Liver (tissue), 9 donors: ENCODE measurements around the gene UBE2L3. TPM values are rescaled to one million over a fixed set of nuclear protein-coding genes. Genes with fewer than 3 reads are reported as not detected.
"Not testable (repeated sequence)": the region's sequence is repeated elsewhere in the genome, so short reads cannot be mapped to it uniquely, and the experiment has no call there.

ENCODE experiments used
- DNase-seq: peaks from one replicate; pipeline ENCODE4 v3.0.0-alpha.2; 2017; ENCODE audit warnings: low spot score
- H3K27ac ChIP-seq, 2 donors: one replicate each; pipeline ENCODE4 v1.7.0; 2013; ENCODE audit warnings: inconsistent platforms in 2 of 2, low read length in 2 of 2, control low read depth in 1 of 2, low read depth in 1 of 2, mild to moderate bottlenecking in 1 of 2
- H3K27me3 ChIP-seq, 4 donors: one replicate each; pipeline versions ENCODE4 v1.6.1 to v1.7.0; 2013; ENCODE audit warnings: low read length in 3 of 4, inconsistent platforms in 1 of 4, mild to moderate bottlenecking in 1 of 4, moderate library complexity in 1 of 4; ENCODE audit not compliant: control insufficient read depth in 4 of 4, insufficient read depth in 4 of 4
- H3K36me3 ChIP-seq, 4 donors: one replicate each; pipeline versions ENCODE4 v1.6.1 to v1.7.0; 2013; ENCODE audit warnings: low read length in 3 of 4, mild to moderate bottlenecking in 3 of 4, low read depth in 1 of 4, moderate library complexity in 1 of 4; ENCODE audit not compliant: control insufficient read depth in 4 of 4, insufficient read depth in 3 of 4
- H3K4me1 ChIP-seq, 4 donors: one replicate each; pipeline versions ENCODE4 v1.6.1 to v1.7.0; 2013; ENCODE audit warnings: low read length in 3 of 4, mild to moderate bottlenecking in 3 of 4, moderate library complexity in 1 of 4; ENCODE audit not compliant: control insufficient read depth in 4 of 4, insufficient read depth in 4 of 4
- H3K4me3 ChIP-seq, 3 donors: one replicate each; pipeline versions ENCODE4 v1.6.1 to v1.7.0; 2013; ENCODE audit warnings: low read length in 3 of 3, control low read depth in 1 of 3, low read depth in 1 of 3, mild to moderate bottlenecking in 1 of 3
- H3K9ac ChIP-seq, 2 donors: one replicate each; pipeline ENCODE4 v1.7.0; 2013; ENCODE audit warnings: low read length in 2 of 2, mild to moderate bottlenecking in 2 of 2, moderate library complexity in 2 of 2, control low read depth in 1 of 2, low read depth in 1 of 2
- H3K9me3 ChIP-seq, 4 donors: one replicate each; pipeline versions ENCODE4 v1.6.1 to v1.7.0; 2013; ENCODE audit warnings: low read length in 3 of 4; ENCODE audit not compliant: control insufficient read depth in 4 of 4
- CTCF ChIP-seq: fragments of 150-350 bp; IDR thresholded peaks from 2 replicates; pipeline ENCODE4 v1.5.1; 2017; ENCODE audit warnings: improper control_type of control experiment, low read depth, low read length; ENCODE audit not compliant: missing input control
- EGR1 ChIP-seq, 2 donors: IDR thresholded peaks; 2 replicates each; pipeline ENCODE4 v1.6.1; 2016 to 2018; ENCODE audit warnings: antibody characterized with exemption in 2 of 2, low read depth in 2 of 2
- HNF4A ChIP-seq, 2 donors: conservative IDR thresholded peaks; 2 replicates each; pipeline ENCODE4 v1.6.1; 2016; ENCODE audit warnings: antibody characterized with exemption in 2 of 2, mild to moderate bottlenecking in 2 of 2
- HNF4G ChIP-seq: IDR thresholded peaks from 2 replicates; pipeline ENCODE4 v1.6.1; 2016; ENCODE audit warnings: antibody characterized with exemption
- JUND ChIP-seq, 2 donors: IDR thresholded peaks; 2 replicates each; pipeline ENCODE4 v1.6.1; 2016; ENCODE audit warnings: antibody characterized with exemption in 2 of 2
- NR2F2 ChIP-seq: IDR thresholded peaks from 2 replicates; pipeline ENCODE4 v1.6.1; 2016; ENCODE audit warnings: antibody characterized with exemption
- RAD21 ChIP-seq, 2 donors: IDR thresholded peaks; 2 replicates each; pipeline ENCODE4 v1.6.1; 2016; ENCODE audit warnings: antibody characterized with exemption in 2 of 2, mild to moderate bottlenecking in 2 of 2
- RXRA ChIP-seq, 2 donors: IDR thresholded peaks; 2 replicates each; pipeline ENCODE4 v1.6.1; 2017 to 2018; ENCODE audit warnings: antibody characterized with exemption in 2 of 2, mild to moderate bottlenecking in 1 of 2
- SP1 ChIP-seq: IDR thresholded peaks from 2 replicates; pipeline ENCODE4 v1.6.1; 2018; ENCODE audit warnings: antibody characterized with exemption, mild to moderate bottlenecking
- YY1 ChIP-seq: IDR thresholded peaks from 2 replicates; pipeline ENCODE4 v1.6.1; 2016; ENCODE audit warnings: antibody characterized with exemption, mild to moderate bottlenecking
- ZBTB33 ChIP-seq: IDR thresholded peaks from 2 replicates; pipeline ENCODE4 v1.6.1; 2016; ENCODE audit warnings: antibody characterized with exemption
- WGBS: extraction: QIAGEN DNeasy Blood & Tissue Kit; methylation state at CpG from one replicate; pipeline ENCODE4 v1.1.7; 2013; 5-methylcytosine and 5-hydroxymethylcytosine counted together
- polyA plus RNA-seq, 2 donors: library from polyadenylated mRNA; stranded (reverse) in 1 of 2; unstranded in 1 of 2; fragments of 200-250 nt in 1 of 2; fragments of >200 nt in 1 of 2; fragmentation: Nextera tagmentation in 1 of 2; extraction: Ambion mirVana in 1 of 2; gene quantifications; one replicate each; pipeline versions ENCODE4 v1.2.1 to v1.2.3, GENCODE V29; 2013 to 2015
- total RNA-seq, 2 donors: library from RNA; depleted of rRNA; stranded (reverse); fragments of >200 nt; gene quantifications; one replicate each; pipeline ENCODE4 v1.2.3, GENCODE V29; 2014
- TF ChIP-seq, protein P1 (sequence below): IDR thresholded peaks from 2 replicates; pipeline ENCODE4 v1.6.1; 2016; ENCODE audit warnings: antibody characterized with exemption, mild to moderate bottlenecking
- TF ChIP-seq, protein P2 (sequence below): IDR thresholded peaks from 2 replicates; pipeline ENCODE4 v1.6.1; 2016; ENCODE audit warnings: antibody characterized with exemption
- TF ChIP-seq, protein P3 (sequence below): IDR thresholded peaks from 2 replicates; pipeline ENCODE4 v1.6.1; 2016; ENCODE audit warnings: antibody characterized with exemption
- donor health status: healthy.
- donor health status: healthy.
- donor health status: healthy.
- donor health status: healthy.
- donor health status: healthy.

The UBE2L3 gene
- total and polyA plus RNA-seq, 4 donors: 14.3 to 33.4 (median 19.8) TPM

DNA sequence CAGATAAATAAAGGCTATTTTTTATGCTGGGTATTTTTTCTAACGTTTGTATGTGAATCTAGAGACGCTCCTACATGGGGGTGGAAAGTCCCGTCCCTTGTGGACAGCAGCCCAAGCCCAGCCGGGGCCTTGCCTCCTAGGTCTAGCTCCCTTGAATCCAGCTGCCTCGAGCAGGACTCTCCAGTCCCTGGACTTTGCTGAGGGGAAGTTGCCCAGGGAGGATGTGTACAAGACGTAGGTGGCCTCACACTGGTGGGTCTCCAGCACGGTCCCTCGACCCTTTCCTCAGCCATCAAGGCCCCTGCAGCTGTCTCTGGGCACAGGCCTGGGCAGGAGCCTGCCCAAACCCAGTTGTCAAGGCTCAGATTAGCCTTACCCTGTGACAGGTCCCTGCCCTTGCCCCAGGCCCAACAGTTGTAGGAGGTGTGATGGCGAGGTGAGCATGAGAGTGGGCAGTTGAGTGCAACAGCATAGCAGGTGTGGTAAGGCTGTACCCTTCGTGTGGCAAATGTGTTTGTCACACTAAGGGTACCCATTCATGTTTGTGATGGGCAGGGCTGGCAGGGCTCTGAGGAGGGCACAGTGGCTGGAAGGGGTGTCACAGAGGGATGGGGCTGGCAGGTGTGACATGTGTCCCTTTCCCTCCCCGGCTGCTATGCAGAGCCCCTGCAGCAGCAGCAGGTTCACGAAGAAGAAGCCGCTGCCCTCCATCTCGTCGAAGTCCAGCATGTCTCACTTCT, 68.4 kb downstream of the UBE2L3 start:
- Histone ChIP-seq H3K36me3 (no peaks in the 10 kb centered on the region), H3K4me3 (no peak overlapping the region), H3K9ac (no peak overlapping the region), H3K4me1 (peaks cover 0 to 3% (median 3%) of the 10 kb centered on the region in 4 donors), H3K27me3 (no peaks in the 10 kb centered on the region), H3K27ac (no peak overlapping the region), H3K9me3 (no peaks in the 10 kb centered on the region)
- WGBS: 88% methylated on average over 15 of the region's 15 CpGs
- TF ChIP-seq HNF4G (no peak), RXRA (IDR thresholded peaks at IDR 0.05) (no peak), YY1 (no peak), JUND (IDR thresholded peaks at IDR 0.05) (no peak), RAD21 (IDR thresholded peaks at IDR 0.05) (no peak), EGR1 (IDR thresholded peaks at IDR 0.05; ENCODE audit: low read depth in 2 of 2) (no peak), SP1 (no peak)
- TF ChIP-seq, protein P1, sequence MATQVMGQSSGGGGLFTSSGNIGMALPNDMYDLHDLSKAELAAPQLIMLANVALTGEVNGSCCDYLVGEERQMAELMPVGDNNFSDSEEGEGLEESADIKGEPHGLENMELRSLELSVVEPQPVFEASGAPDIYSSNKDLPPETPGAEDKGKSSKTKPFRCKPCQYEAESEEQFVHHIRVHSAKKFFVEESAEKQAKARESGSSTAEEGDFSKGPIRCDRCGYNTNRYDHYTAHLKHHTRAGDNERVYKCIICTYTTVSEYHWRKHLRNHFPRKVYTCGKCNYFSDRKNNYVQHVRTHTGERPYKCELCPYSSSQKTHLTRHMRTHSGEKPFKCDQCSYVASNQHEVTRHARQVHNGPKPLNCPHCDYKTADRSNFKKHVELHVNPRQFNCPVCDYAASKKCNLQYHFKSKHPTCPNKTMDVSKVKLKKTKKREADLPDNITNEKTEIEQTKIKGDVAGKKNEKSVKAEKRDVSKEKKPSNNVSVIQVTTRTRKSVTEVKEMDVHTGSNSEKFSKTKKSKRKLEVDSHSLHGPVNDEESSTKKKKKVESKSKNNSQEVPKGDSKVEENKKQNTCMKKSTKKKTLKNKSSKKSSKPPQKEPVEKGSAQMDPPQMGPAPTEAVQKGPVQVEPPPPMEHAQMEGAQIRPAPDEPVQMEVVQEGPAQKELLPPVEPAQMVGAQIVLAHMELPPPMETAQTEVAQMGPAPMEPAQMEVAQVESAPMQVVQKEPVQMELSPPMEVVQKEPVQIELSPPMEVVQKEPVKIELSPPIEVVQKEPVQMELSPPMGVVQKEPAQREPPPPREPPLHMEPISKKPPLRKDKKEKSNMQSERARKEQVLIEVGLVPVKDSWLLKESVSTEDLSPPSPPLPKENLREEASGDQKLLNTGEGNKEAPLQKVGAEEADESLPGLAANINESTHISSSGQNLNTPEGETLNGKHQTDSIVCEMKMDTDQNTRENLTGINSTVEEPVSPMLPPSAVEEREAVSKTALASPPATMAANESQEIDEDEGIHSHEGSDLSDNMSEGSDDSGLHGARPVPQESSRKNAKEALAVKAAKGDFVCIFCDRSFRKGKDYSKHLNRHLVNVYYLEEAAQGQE: no peak
- TF ChIP-seq, protein P2, sequence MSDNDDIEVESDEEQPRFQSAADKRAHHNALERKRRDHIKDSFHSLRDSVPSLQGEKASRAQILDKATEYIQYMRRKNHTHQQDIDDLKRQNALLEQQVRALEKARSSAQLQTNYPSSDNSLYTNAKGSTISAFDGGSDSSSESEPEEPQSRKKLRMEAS: no peak
- no peak for DNase-seq

DNA sequence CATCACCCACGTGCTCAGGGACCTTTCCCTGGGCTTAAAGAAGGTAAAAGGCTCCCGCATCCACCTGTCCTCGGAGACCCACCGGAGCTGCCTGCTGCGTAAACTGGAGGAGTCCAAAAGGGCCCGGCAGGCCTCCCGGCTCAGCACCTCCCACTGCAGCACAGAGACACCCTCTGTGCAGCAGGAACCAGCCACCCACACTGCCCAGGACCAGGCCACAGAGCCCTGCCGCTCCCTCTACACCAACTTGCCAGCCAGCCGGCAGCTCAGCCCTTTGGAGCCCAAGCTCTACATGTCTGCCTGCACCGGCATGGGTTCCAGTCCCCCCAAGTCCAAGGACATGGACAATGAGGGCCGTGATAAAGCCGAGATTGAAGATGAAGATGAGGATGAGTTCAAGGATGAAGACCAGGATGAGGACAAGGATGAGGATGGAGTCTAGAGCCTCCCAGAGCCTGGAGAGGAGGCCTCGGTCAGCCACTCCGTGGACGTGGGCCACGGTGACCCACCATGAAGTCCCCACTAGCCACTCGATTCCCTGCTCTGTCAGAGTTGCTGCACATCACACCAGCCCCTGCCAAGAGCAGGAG, 69.2 kb downstream of the UBE2L3 start:
- WGBS: 93% methylated on average over 17 of the region's 17 CpGs
- DNase-seq: no peak
- Histone ChIP-seq H3K36me3 (no peaks in the 10 kb centered on the region), H3K4me3 (no peak overlapping the region), H3K27ac (no peak overlapping the region), H3K9me3 (no peaks in the 10 kb centered on the region), H3K4me1 (peaks cover 3 to 11% (median 3%) of the 10 kb centered on the region in 4 donors), H3K27me3 (no peaks in the 10 kb centered on the region), H3K9ac (no peak overlapping the region)
- TF ChIP-seq YY1 (no peak), NR2F2 (no peak), JUND (IDR thresholded peaks at IDR 0.05) (no peak), RXRA (IDR thresholded peaks at IDR 0.05) (no peak), CTCF (no peak), HNF4A (conservative IDR thresholded peaks at IDR 0.05) (no peak), SP1 (no peak), RAD21 (IDR thresholded peaks at IDR 0.05) (no peak), ZBTB33 (no peak)
- TF ChIP-seq, protein P3, sequence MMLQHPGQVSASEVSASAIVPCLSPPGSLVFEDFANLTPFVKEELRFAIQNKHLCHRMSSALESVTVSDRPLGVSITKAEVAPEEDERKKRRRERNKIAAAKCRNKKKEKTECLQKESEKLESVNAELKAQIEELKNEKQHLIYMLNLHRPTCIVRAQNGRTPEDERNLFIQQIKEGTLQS: no peak

DNA sequence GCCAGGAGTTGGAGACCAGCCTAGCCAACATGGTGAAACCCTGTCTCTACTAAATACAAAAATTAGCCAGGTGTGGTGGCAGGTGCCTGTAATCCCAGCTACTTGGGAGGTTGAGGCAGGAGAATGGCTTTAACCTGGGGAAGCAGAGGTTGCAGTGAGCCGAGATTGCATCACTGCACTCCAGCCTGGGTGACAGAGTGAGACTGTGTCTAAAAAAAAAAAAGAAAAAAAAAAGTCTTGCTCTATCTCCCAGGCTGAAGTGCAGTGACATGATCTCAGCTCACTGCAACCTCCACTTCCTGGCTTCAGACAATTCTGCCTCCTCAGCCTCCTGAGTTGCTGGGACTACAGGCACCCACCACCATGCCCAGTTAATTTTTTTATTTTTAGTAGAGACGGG, 69.9 kb downstream of the UBE2L3 start:
- WGBS: 80% methylated on average over 2 of the region's 2 CpGs
- not testable (repeated sequence) for H3K36me3 ChIP-seq, H3K27me3 ChIP-seq, H3K27ac ChIP-seq, DNase-seq, H3K9me3 ChIP-seq, H3K4me3 ChIP-seq, H3K9ac ChIP-seq
- H3K4me1 ChIP-seq: peaks cover 3 to 15% (median 5%) of the 10 kb centered on the region in 4 donors
